Activated CD8-positive, alpha-beta memory T cell treated with anti-CD3 and anti-CD28 coated beads for 36 hours (primary cell): ENCODE data around the gene HSBP1L1. TPM values are rescaled to one million over a fixed set of nuclear protein-coding genes. Genes with fewer than 3 reads are reported as not detected.
"Not testable (repeated sequence)": the region's sequence is repeated elsewhere in the genome, so short reads cannot be mapped to it uniquely, and the experiment has no call there.

Source experiments
- CTCF ChIA-PET: fragments of 350-600 bp; sonication (Branson Sonifier 250); formaldehyde crosslinking; loops from one replicate; lab custom pipeline; 2021; ENCODE audit warnings: antibody characterized with exemption; lab: Charles Lee
- POLR2A ChIA-PET: fragments of 350-600 bp; sonication (Branson Sonifier 250); formaldehyde crosslinking; loops from one replicate; lab custom pipeline; 2021; ENCODE audit warnings: antibody characterized with exemption; lab: Charles Lee
- total RNA-seq, 2 experiments: library from RNA; stranded (reverse); gene quantifications; one replicate each; pipeline ENCODE4 v1.2.3, GENCODE V29; 2021

Gene HSBP1L1
- total RNA-seq, 2 experiments from 2014 or later: 1.8 to 2.1 TPM

DNA sequence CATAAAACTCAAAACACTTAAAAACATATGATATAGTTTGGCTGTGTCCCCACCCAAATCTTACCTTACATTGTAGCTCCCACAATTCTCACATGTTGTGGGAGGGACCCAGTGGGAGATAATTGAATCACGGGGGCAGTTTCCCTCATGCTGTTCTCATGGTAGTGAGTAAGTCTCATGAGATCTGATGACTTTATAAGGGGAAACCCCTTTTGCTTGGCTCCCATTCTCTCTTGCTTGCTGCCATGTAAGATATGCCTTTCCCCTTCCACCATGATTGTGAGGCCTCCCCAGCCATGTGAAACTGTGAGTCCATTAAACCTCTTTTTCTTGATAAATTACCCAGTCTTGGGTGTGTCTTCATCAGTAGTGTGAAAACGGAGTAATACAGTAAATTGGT, 35.3 kb downstream of the HSBP1L1 start:
- CTCF ChIA-PET, POLR2A ChIA-PET: not testable (repeated sequence)

DNA sequence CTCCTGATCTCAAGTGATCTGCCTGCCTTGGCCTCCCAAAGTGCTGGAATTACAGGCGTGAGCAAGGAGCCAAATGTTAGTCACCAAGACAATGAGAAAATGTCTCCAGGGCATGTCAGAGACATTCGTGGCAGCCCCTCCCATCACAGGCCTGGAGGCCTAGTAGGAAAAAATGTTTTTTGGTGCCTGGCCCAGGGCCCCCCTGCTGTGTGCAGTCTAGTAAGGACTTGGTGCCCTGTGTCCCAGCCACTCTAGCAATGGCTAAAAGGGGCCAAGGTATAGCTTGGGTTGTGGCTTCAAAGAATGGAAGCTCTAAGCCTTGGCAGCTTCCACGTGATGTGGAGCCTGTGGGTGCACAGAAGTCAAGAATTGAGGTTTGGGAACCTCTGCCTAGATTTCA, 36.4 kb downstream of the HSBP1L1 start:
- POLR2A ChIA-PET: no interaction called here
- CTCF ChIA-PET: no interaction called here

GRCh38 chr18:80002468-80002867, 38.0 kb downstream of the HSBP1L1 start:
- ChIA-PET CTCF (no interaction called here), POLR2A (interaction anchor here (0.6 kb wide), 1 partner anchor 371 kb away, joined by 3 read pairs; no protein-coding TSS in a partner anchor)

DNA sequence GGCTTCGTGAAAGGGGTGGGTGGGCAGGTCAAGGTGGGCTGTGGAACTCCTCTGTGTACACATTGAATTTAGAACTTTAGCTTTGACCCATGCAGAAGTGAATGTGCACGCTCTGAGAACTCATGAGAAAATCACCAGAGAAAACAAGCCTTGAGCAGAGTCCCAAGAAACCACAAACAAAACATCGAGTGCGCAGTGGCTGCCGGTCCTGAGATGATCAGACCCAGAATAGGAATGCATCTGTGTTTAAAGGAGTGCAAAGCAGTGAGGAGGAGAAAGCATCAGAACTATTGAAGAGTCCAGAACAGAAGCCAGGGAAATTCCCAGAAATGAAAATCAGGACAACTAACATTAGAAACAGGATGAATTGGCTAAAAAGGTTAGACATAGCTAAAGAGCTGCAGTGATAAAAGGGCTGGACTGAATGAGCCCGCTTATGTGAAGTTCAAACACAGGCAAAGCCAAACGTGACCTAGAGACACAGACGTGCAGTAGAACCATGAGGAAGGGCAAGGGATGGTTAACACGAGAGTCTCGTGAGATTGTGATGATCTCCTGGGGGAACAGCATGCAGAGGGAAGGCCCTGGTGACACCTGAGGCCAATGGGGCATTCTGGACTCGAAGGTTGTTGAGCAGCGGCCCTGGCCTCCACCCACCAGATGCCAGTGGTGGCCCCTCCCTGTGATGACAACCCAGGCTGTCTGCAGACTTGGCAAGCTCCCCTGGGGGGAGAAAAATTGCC, 40.3 kb downstream of the HSBP1L1 start:
- ChIA-PET POLR2A (interaction anchor here (0.6 kb wide), 1 partner anchor 242 kb away, joined by 6 read pairs; no protein-coding TSS in a partner anchor), CTCF (no interaction called here)

DNA sequence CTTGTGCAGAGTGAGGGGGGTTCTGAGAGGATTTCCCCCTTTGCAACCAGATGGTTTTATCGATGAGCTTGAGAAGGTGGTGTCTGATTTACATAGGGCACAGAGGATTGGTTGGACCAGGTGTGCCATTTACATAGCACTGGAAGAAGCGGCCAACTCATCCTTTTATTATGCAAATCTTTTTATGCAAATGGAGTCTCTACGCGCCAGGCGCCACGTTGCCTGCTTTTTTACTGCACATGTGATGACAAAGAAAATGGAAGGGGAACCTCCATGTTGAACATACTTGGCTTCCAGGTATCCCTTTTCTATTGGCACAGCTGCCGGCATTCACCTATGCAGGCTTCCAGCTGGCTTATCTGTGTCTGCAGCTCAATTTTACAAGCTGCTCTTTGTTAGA, 42.3 kb downstream of the HSBP1L1 start:
- CTCF ChIA-PET: no interaction called here
- POLR2A ChIA-PET: no interaction called here

DNA sequence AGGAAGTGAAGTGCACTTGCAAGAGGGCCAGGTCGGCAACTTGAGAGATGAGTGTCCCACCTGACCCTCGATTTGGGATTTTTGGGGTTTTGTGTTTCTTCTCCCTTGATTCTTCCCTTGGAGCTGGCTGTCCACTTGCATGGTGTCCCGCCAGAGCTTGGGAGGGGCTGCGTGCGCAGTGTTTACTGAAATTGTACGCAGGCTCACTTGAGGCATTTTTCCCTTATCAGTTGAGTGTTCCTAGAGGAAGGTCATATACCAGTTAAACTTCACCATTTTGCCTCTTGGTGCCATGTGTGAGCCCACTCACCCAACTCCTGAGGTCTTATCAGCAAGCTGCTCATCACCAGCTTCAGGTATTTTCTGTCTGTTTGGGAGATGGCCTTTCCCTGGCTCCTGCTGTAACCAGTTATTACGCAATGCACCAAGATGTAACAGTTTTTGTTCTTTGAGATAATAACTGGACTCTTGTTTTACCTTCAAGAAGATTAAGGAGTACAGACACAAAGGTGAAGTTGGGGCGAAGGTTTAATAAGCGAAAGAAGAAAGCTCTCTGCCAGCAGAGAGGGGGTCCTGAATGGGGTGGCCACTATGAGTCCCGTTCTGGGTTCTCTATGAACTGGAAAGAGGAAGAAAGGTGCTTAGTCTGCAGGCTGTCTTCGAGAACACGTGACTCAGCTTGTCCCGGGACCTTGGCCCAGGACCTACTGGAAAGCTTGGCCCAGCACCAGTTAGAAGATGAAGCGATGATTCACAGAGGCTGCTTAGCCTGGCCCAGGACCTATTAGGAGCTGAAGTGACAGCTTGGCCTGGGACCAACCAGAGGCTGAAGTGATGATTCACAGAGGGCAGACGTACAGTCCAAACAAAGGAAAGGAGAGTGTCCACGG, 45.5 kb downstream of the HSBP1L1 start:
- ChIA-PET CTCF (interaction anchor here (1.5 kb wide), 1 partner anchor 11 kb away, joined by 3 read pairs; no protein-coding TSS in a partner anchor), POLR2A (no interaction called here)

GRCh38 chr18:80010551-80010906, 46.1 kb downstream of the HSBP1L1 start:
- ChIA-PET CTCF (interaction anchor here (1.5 kb wide), 1 partner anchor 10 kb away, joined by 3 read pairs; no protein-coding TSS in a partner anchor), POLR2A (no interaction called here)

- CTCF ChIA-PET, POLR2A ChIA-PET: not testable (repeated sequence)
Observed at GRCh38 chr18:80011496-80012137, 47.2 kb downstream of the HSBP1L1 start.

GRCh38 chr18:80012714-80013113, 48.3 kb downstream of the HSBP1L1 start:
- POLR2A ChIA-PET: no interaction called here
- CTCF ChIA-PET: interaction anchor here (0.7 kb wide), 1 partner anchor 205 kb away, joined by 3 read pairs; no protein-coding TSS in a partner anchor

Other genes with a start within 250 kb of the HSBP1L1 start
- not detected for gene KCNG2, start 166.7 kb upstream of the HSBP1L1 start, total RNA-seq
- gene SLC66A2, start 13.0 kb upstream of the HSBP1L1 start, total RNA-seq: 10 to 100 TPM; 29.2 to 30.7 TPM
- 100 to 1,000 TPM; 208 to 210 TPM for gene TXNL4A, start 23.9 kb downstream of the HSBP1L1 start, total RNA-seq
- gene RBFA, start 69.8 kb downstream of the HSBP1L1 start, total RNA-seq: 10 to 100 TPM; 44.3 to 47.3 TPM
- 10 to 100 TPM; 22.2 to 22.7 TPM for gene ADNP2, start 144.6 kb downstream of the HSBP1L1 start, total RNA-seq